Right atrium auricular region (tissue), 2 donors: ENCODE measurements around the gene KCNJ2. TPM values are rescaled to one million over a fixed set of nuclear protein-coding genes. Genes with fewer than 3 reads are reported as not detected.

ENCODE experiments used
- DNase-seq: peaks from one replicate; pipeline ENCODE4 v3.0.0-alpha.2; 2019; ENCODE audit warnings: low spot score
- H3K27ac ChIP-seq, 2 donors: fragments of 200-600 bp; sonication (generic); 1 replicate in 1 of 2; 2 replicates in 1 of 2; pipeline ENCODE4 v1.5.1; 2016 to 2019
- H3K27me3 ChIP-seq, 2 donors: fragments of 200-600 bp; sonication (generic); one replicate each; pipeline versions ENCODE4 v1.5.1 to v1.6.0; 2017 to 2019
- H3K36me3 ChIP-seq: fragments of 200-600 bp; sonication (generic); one replicate; pipeline ENCODE4 v1.5.1; 2016
- H3K4me1 ChIP-seq, 2 donors: fragments of 200-600 bp; sonication (generic); one replicate each; pipeline versions ENCODE4 v1.5.1 to v1.6.0; 2017 to 2019
- H3K4me3 ChIP-seq, 2 donors: fragments of 200-600 bp; sonication (generic); 1 replicate in 1 of 2; 2 replicates in 1 of 2; pipeline ENCODE4 v1.5.1; 2017 to 2019; ENCODE audit warnings: mild to moderate bottlenecking in 1 of 2, moderate library complexity in 1 of 2
- H3K9me3 ChIP-seq, 2 donors: fragments of 200-600 bp; sonication (generic); one replicate each; pipeline ENCODE4 v1.5.1; 2019
- CTCF ChIP-seq, 2 donors: fragments of 200-600 bp; sonication (generic); IDR thresholded peaks; one replicate each; pipeline ENCODE4 v1.5.1; 2019; ENCODE audit warnings: antibody characterized with exemption in 2 of 2
- total RNA-seq, 2 donors: library from RNA; depleted of rRNA; stranded (reverse); fragments of >200 nt; gene quantifications; one replicate each; pipeline ENCODE4 v1.1.0, GENCODE V29; 2016

KCNJ2 gene
- total RNA-seq, 2 donors from 2014 or later: 7.2 to 10.7 TPM

DNA sequence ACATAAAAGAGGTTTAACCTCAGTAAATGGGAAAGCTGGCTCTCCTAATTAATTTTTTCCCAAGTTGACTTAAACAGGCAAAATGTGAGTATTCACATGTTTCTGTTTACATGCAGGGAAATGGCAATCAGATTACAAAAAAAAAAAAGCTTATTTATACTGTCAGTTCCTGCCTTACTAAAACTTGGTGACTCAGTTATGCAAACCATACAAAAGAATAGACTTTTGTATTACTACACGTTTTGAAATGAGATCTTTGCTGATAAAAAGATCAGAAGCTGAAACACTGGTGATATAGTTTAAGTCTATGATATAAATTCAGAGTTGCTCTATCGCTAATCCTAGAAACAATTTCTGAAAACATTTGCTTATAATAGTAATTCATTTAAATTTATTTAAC lies 9.4 kb upstream of the KCNJ2 start:
- H3K9me3 ChIP-seq: no peaks in the 10 kb centered on the region
- TF ChIP-seq CTCF (IDR thresholded peaks at IDR 0.05): no peak
- no peaks in the 10 kb centered on the region for H3K4me1 ChIP-seq
- no peaks in the 10 kb centered on the region for H3K36me3 ChIP-seq
- no peaks in the 10 kb centered on the region for H3K27me3 ChIP-seq
- DNase-seq: no peak
- H3K27ac ChIP-seq: no peak overlapping the region
- H3K4me3 ChIP-seq: no peak overlapping the region

DNA sequence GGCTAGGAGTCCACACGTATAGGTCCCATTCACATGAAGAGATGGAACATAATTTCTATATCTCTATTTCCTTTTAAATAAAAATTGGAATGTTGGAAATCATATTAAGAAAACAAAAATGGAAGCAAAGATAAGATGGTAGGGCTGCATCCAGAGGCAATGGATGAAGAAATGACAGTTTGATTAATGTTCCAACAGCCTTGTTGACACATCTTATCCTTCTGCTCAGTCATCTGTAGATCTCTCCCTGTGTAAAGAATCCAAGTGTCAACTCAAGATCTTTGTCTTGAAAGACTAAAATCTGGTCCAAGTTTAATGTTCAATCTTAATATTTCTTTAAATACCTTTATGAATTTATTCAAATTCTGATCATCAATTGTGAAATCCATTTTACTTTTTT lies 7.8 kb upstream of the KCNJ2 start:
- no peak overlapping the region for H3K27ac ChIP-seq
- H3K27me3 ChIP-seq: no peaks in the 10 kb centered on the region
- no peaks in the 10 kb centered on the region for H3K9me3 ChIP-seq
- DNase-seq: no peak
- no peaks in the 10 kb centered on the region for H3K36me3 ChIP-seq
- H3K4me3 ChIP-seq: no peak overlapping the region
- no peaks in the 10 kb centered on the region for H3K4me1 ChIP-seq
- no peak for TF ChIP-seq CTCF (IDR thresholded peaks at IDR 0.05)

DNA sequence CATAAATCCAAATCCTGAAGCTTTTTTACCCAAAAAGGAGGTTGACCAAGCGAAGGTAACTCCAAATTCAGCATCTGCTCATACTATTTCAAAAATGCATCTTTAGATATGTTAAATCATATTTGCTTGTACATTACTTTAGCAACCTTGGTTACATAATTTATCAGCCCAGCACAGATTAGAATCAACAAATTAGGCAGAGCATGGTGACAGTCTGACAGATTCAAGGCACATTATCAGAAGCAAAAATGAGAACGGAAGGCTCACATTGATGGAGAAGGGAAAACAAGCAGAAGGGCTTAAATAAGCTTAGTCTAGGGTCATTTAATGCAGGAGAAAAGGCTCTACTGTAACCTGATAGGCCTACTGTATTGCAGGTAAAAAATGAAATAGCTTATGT lies 3.9 kb upstream of the KCNJ2 start:
- Histone ChIP-seq H3K4me3 (no peak overlapping the region), H3K36me3 (no peaks in the 10 kb centered on the region), H3K27ac (no peak overlapping the region), H3K27me3 (no peaks in the 10 kb centered on the region), H3K9me3 (no peaks in the 10 kb centered on the region), H3K4me1 (peaks cover 0 to 12% of the 10 kb centered on the region in 2 donors)
- DNase-seq: no peak
- TF ChIP-seq CTCF (IDR thresholded peaks at IDR 0.05): no peak

GRCh38 chr17:70166615-70167014 lies 2.7 kb upstream of the KCNJ2 start:
- Histone ChIP-seq H3K9me3 (no peaks in the 10 kb centered on the region), H3K4me1 (peaks cover 0 to 12% of the 10 kb centered on the region in 2 donors), H3K27ac (no peak overlapping the region), H3K4me3 (no peak overlapping the region), H3K36me3 (no peaks in the 10 kb centered on the region), H3K27me3 (no peaks in the 10 kb centered on the region)
- no peak for TF ChIP-seq CTCF (IDR thresholded peaks at IDR 0.05)
- DNase-seq: no peak

GRCh38 chr17:70168044-70168976 lies 1.0 kb upstream of the KCNJ2 start:
- DNase-seq: peak; percentile 82
- Histone ChIP-seq H3K4me1 (peaks cover 0 to 12% of the 10 kb centered on the region in 2 donors), H3K9me3 (no peaks in the 10 kb centered on the region), H3K36me3 (no peaks in the 10 kb centered on the region), H3K4me3 (peak overlapping the region; percentile 48 to 71), H3K27ac (peak overlapping the region; percentile 86 to 87), H3K27me3 (no peaks in the 10 kb centered on the region)
- TF ChIP-seq CTCF (IDR thresholded peaks at IDR 0.05): peak in 1 of 2 donors; percentile 71
